ENCODE data around the gene MSLN. TPM values are rescaled to one million over a fixed set of nuclear protein-coding genes. Genes with fewer than 3 reads are reported as not detected.

Gene MSLN
- total and polyA plus RNA-seq, 9 of the 15 experiments (the other 6 are each of a cell fraction or from before 2014, with no cell fraction given) = not detected

- TF ChIP-seq ZNF609 (CRISPR knock-in tag; IDR thresholded peaks at IDR 0.05; ENCODE audit: borderline replicate concordance) (peak; percentile 56; the same call in 1 of the 2 replicates), HMGN3 (IDR thresholded peaks at IDR 0.05; ENCODE audit: borderline replicate concordance, extremely low read depth, insufficient read length, low read depth, low read length) (peak; percentile 71), FIP1L1 (IDR thresholded peaks at IDR 0.05; ENCODE audit: low read depth, low read length, poor library complexity, severe bottlenecking) (peak; percentile 20), KLF13 (tag; IDR thresholded peaks at IDR 0.05; ENCODE audit: borderline replicate concordance, low read depth) (no peak), FOXP1 (CRISPR knock-in tag; IDR thresholded peaks at IDR 0.05) (no peak; the same call in 1 of the 2 replicates), HDAC3 (IDR thresholded peaks at IDR 0.05; ENCODE audit: borderline replicate concordance, partially characterized antibody) (no peak), ZKSCAN1 (IDR thresholded peaks at IDR 0.05; ENCODE audit: low read depth, low read length) (no peak), GMEB1 (CRISPR knock-in tag; IDR thresholded peaks at IDR 0.05) (peak; percentile 99), FOS (IDR thresholded peaks at IDR 0.05; ENCODE audit: extremely low read depth, insufficient read length) (peak; percentile 70), MAZ (CRISPR knock-in tag; conservative IDR thresholded peaks at IDR 0.05 in 1 of 2, IDR thresholded peaks at IDR 0.05 in 1 of 2) (peak in 1 of 2 experiments; percentile 34; a peak in 3 of 4 replicates), MCM7 (IDR thresholded peaks at IDR 0.05) (peak in 1 of 2 experiments; percentile 98; a peak in 2 of 4 replicates), ZNF511 (CRISPR knock-in tag; IDR thresholded peaks at IDR 0.05) (peak; percentile 52; the same call in 1 of the 2 replicates), TCF3 (CRISPR knock-in tag; IDR thresholded peaks at IDR 0.05) (0 out of 2 replicates have a peak, but pooled peaks have one; percentile 7), NR1H2 (CRISPR knock-in tag; IDR thresholded peaks at IDR 0.05) (no peak), MNT (conservative IDR thresholded peaks at IDR 0.05) (peak in 1 of 2 experiments; percentile 76; a peak in 2 of 4 replicates)
Observed at GRCh38 chr16:788399-789126, 28.0 kb downstream of the MSLN start, which contains the start of gene CHTF18 (continued).
